Neural cell (in vitro differentiated cells): ENCODE data around the gene SLIT3. TPM values are rescaled to one million over a fixed set of nuclear protein-coding genes. Genes with fewer than 3 reads are reported as not detected.

Experiments
- H2AFZ ChIP-seq: fragments of 200-600, 300-800 bp; sonication (generic), shearing (Covaris generic); 2 replicates; pipeline ENCODE4 v1.6.0; 2014; ENCODE audit warnings: low read depth, mild to moderate bottlenecking, antibody characterized with exemption, low read length, moderate library complexity
- H3F3A ChIP-seq: fragments of 200-600 bp; shearing (Covaris generic); 2 replicates; pipeline ENCODE4 v1.6.1; 2016; ENCODE audit warnings: mild to moderate bottlenecking, moderate library complexity, mixed read lengths, antibody characterized with exemption, low read length; ENCODE audit not compliant: insufficient read depth, poor library complexity, severe bottlenecking
- H3K27ac ChIP-seq: fragments of 200-600, 300-800 bp; sonication (generic), shearing (Covaris generic); 2 replicates; pipeline ENCODE4 v1.5.1; 2014; ENCODE audit warnings: mild to moderate bottlenecking, low read length, moderate library complexity
- H3K27me3 ChIP-seq: fragments of 300-800, 200-600 bp; sonication (generic), shearing (Covaris generic); 2 replicates; pipeline ENCODE4 v1.6.0; 2014; ENCODE audit warnings: mild to moderate bottlenecking, low read depth, low read length, moderate library complexity; ENCODE audit not compliant: insufficient read depth
- H3K36me3 ChIP-seq: fragments of 300-800, 200-600 bp; sonication (generic), shearing (Covaris generic); 2 replicates; pipeline ENCODE4 v1.5.1; 2014; ENCODE audit warnings: mild to moderate bottlenecking, antibody characterized with exemption, low read length, moderate library complexity; ENCODE audit not compliant: insufficient read depth
- H3K4me2 ChIP-seq: fragments of 300-800, 200-600 bp; sonication (generic), shearing (Covaris generic); 2 replicates; pipeline ENCODE4 v1.6.0; 2014; ENCODE audit warnings: mild to moderate bottlenecking, low read length
- H3K4me3 ChIP-seq: fragments of 300-800, 200-600 bp; sonication (generic), shearing (Covaris generic); 2 replicates; pipeline ENCODE4 v1.5.1; 2014; ENCODE audit warnings: mild to moderate bottlenecking, low read length, moderate library complexity
- H3K79me2 ChIP-seq: fragments of 200-600 bp; shearing (Covaris generic); replicated peaks from 2 replicates; pipeline ENCODE4 v1.6.0; 2014; ENCODE audit warnings: mild to moderate bottlenecking, low read length, moderate library complexity; ENCODE audit not compliant: insufficient read depth
- H3K9ac ChIP-seq: fragments of 300-800, 200-600 bp; sonication (generic), shearing (Covaris generic); 2 replicates; pipeline ENCODE4 v1.6.1; 2016; ENCODE audit warnings: mild to moderate bottlenecking, low read length, mixed read lengths
- H3K9me2 ChIP-seq: fragments of 200-600 bp; shearing (Covaris generic); 2 replicates; pipeline ENCODE4 v1.6.1; 2016; ENCODE audit warnings: mild to moderate bottlenecking, low read length, mixed read lengths; ENCODE audit not compliant: insufficient read depth
- H3K9me3 ChIP-seq: fragments of 200-600, 300-800 bp; sonication (generic), shearing (Covaris generic); 2 replicates; pipeline ENCODE4 v1.6.1; 2016; ENCODE audit warnings: mild to moderate bottlenecking, mixed run types, low read length, moderate library complexity, mixed read lengths
- H4K20me1 ChIP-seq: fragments of 200-600 bp; shearing (Covaris generic); 2 replicates; pipeline ENCODE4 v1.6.1; 2016; ENCODE audit warnings: mild to moderate bottlenecking, mixed run types; ENCODE audit not compliant: insufficient read depth
- EP300 ChIP-seq: fragments of 450-650 bp; conservative IDR thresholded peaks from 2 replicates; pipeline ENCODE4 v1.6.1; 2014; ENCODE audit warnings: antibody characterized with exemption, mild to moderate bottlenecking, moderate library complexity; ENCODE audit not compliant: poor library complexity, severe bottlenecking
- EZH2 ChIP-seq: fragments of 200-600, 300-800 bp; shearing (Covaris generic), sonication (generic); IDR thresholded peaks from 2 replicates; pipeline ENCODE4 v1.6.1; 2014; ENCODE audit warnings: antibody characterized with exemption, low read length, borderline replicate concordance, mild to moderate bottlenecking; ENCODE audit not compliant: insufficient read depth, poor library complexity, severe bottlenecking
- MXI1 ChIP-seq: fragments of 450-650 bp; conservative IDR thresholded peaks from 2 replicates; pipeline ENCODE4 v1.6.1; 2014; ENCODE audit warnings: antibody characterized with exemption, mild to moderate bottlenecking; ENCODE audit not compliant: poor library complexity, severe bottlenecking
- POLR2AphosphoS5 ChIP-seq: IDR thresholded peaks from 2 replicates; pipeline ENCODE4 v1.6.1; 2012
- RAD21 ChIP-seq: fragments of 450-650 bp; conservative IDR thresholded peaks from 2 replicates; pipeline ENCODE4 v1.6.1; 2014; ENCODE audit warnings: antibody characterized with exemption, mild to moderate bottlenecking, moderate library complexity
- REST ChIP-seq: IDR thresholded peaks from 2 replicates; pipeline ENCODE4 v1.6.1; 2012; ENCODE audit warnings: borderline replicate concordance
- SMC3 ChIP-seq: fragments of 450-650 bp; conservative IDR thresholded peaks from 2 replicates; pipeline ENCODE4 v1.6.1; 2014; ENCODE audit warnings: antibody characterized with exemption, mild to moderate bottlenecking, moderate library complexity; ENCODE audit not compliant: poor library complexity
- TAF1 ChIP-seq: IDR thresholded peaks from 2 replicates; pipeline ENCODE4 v1.6.1; 2012; ENCODE audit warnings: low read depth
- polyA plus RNA-seq: library from polyadenylated mRNA; depleted of rRNA; stranded (reverse); fragments of >200 nt; gene quantifications from 2 replicates; pipeline ENCODE4 v1.2.3, GENCODE V29; 2014
- TF ChIP-seq, protein P1 (sequence below): fragments of 450-650 bp; IDR thresholded peaks from 2 replicates; pipeline ENCODE4 v1.5.1; 2014; ENCODE audit warnings: antibody characterized with exemption, mild to moderate bottlenecking, moderate library complexity; ENCODE audit not compliant: poor library complexity, severe bottlenecking

Gene SLIT3
- polyA plus RNA-seq, 1 donor from 2014 or later, result 1.2 TPM

DNA sequence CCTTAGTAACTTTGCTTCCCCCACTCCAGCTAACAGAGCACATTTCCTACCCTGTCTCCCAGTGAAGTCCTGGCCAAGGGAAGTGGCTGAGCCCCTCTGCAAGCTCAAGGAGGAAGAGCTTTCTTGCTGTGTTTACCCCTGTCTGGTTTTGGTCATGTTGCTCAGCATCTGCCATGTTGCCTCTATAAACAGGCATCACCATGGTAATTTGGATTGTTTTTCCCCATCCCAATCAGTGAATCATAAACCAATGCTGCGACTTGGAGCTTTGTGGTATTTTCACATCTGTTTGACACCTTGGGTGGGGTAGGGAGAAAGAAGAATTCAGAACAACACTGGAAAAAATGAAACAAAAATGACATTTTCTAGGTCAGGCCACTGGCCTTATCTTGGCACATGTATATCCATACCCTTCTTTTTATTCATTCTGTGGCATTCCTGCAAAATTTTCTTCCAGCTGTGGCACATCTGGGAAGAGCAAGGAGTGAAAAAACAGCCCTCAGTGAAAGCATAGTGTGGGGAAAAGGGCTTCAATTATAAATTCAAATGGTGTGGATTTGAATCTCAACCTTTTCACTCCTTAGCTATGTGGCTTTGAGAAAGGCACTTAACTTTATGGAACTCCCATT lies 42.5 kb downstream of the SLIT3 start:
- no peaks in the 10 kb centered on the region for H3K79me2 ChIP-seq
- no peaks in the 10 kb centered on the region for H3K27me3 ChIP-seq
- TF ChIP-seq SMC3 (no peak), EZH2 (no peak), POLR2AphosphoS5 (no peak)
- TF ChIP-seq, protein P1, sequence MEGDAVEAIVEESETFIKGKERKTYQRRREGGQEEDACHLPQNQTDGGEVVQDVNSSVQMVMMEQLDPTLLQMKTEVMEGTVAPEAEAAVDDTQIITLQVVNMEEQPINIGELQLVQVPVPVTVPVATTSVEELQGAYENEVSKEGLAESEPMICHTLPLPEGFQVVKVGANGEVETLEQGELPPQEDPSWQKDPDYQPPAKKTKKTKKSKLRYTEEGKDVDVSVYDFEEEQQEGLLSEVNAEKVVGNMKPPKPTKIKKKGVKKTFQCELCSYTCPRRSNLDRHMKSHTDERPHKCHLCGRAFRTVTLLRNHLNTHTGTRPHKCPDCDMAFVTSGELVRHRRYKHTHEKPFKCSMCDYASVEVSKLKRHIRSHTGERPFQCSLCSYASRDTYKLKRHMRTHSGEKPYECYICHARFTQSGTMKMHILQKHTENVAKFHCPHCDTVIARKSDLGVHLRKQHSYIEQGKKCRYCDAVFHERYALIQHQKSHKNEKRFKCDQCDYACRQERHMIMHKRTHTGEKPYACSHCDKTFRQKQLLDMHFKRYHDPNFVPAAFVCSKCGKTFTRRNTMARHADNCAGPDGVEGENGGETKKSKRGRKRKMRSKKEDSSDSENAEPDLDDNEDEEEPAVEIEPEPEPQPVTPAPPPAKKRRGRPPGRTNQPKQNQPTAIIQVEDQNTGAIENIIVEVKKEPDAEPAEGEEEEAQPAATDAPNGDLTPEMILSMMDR, result no peak
- H3K4me2 ChIP-seq, result no peak overlapping the region
- no peak overlapping the region for H3K27ac ChIP-seq
- H3K36me3 ChIP-seq, result no peaks in the 10 kb centered on the region
- H3K9ac ChIP-seq, result no peak overlapping the region
- no peaks in the 10 kb centered on the region for H3F3A ChIP-seq
- H3K9me2 ChIP-seq, result no peaks in the 10 kb centered on the region
- H2AFZ ChIP-seq, result no peak overlapping the region
- H3K9me3 ChIP-seq, result no peaks in the 10 kb centered on the region
- H4K20me1 ChIP-seq, result no peaks in the 10 kb centered on the region
- H3K4me3 ChIP-seq, result no peak overlapping the region

DNA sequence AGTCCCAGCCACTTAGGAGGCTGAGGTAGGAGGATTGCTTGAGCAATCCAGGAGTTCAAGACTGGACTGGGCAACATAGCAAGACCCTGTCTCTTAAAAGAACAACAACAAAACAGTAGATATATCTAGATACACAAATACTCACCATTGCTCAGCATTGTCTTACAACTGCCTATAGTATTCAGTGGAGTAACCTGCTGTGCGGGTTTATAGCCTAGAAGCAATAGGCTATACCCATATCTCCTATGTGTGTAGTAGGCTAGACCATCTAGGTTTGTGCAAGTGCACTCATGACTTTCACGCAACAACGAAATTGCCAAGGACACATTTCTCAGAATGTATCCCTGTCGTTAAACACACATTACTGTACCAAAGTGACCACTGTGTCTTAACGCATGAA lies 44.7 kb downstream of the SLIT3 start:
- no peaks in the 10 kb centered on the region for H3K9me2 ChIP-seq
- no peak overlapping the region for H2AFZ ChIP-seq
- TF ChIP-seq TAF1, result no peak
- no peak for TF ChIP-seq RAD21
- no peak for TF ChIP-seq MXI1
- TF ChIP-seq, protein P1, result no peak
- TF ChIP-seq POLR2AphosphoS5, result no peak
- no peak for TF ChIP-seq EP300
- no peak for TF ChIP-seq SMC3
- TF ChIP-seq REST, result no peak
- TF ChIP-seq EZH2, result no peak
- no peak overlapping the region for H3K4me2 ChIP-seq
- no peaks in the 10 kb centered on the region for H4K20me1 ChIP-seq
- H3K9ac ChIP-seq, result no peak overlapping the region
- no peaks in the 10 kb centered on the region for H3F3A ChIP-seq
- no peak overlapping the region for H3K27ac ChIP-seq
- H3K79me2 ChIP-seq, result no peaks in the 10 kb centered on the region
- H3K27me3 ChIP-seq, result no peaks in the 10 kb centered on the region
- no peaks in the 10 kb centered on the region for H3K36me3 ChIP-seq
- no peak overlapping the region for H3K4me3 ChIP-seq
- H3K9me3 ChIP-seq, result no peaks in the 10 kb centered on the region
